Measurements from ENCODE around the gene MYO9A.
"Not testable (repeated sequence)": the region's sequence is repeated elsewhere in the genome, so short reads cannot be mapped to it uniquely, and the experiment has no call there.

MYO9A gene

GRCh38 chr15:72034859-72035650 lies 82.9 kb downstream of the MYO9A start:
- DNase-seq: no peak

GRCh38 chr15:72034351-72034750 lies 83.6 kb downstream of the MYO9A start:
- no peak for DNase-seq

GRCh38 chr15:72033711-72034110 lies 84.2 kb downstream of the MYO9A start:
- no peak for DNase-seq

- DNase-seq: no peak
These were observed 84.7 kb downstream of the MYO9A start for GRCh38 chr15:72033285-72033684.

GRCh38 chr15:72021604-72022003 lies 96.3 kb downstream of the MYO9A start:
- no peak for DNase-seq

GRCh38 chr15:72020799-72021198 lies 97.2 kb downstream of the MYO9A start:
- DNase-seq: no peak

- DNase-seq: not testable (repeated sequence)
These were observed 103.4 kb downstream of the MYO9A start for GRCh38 chr15:72014555-72014954.

- DNase-seq: no peak
These were observed 104.2 kb downstream of the MYO9A start for GRCh38 chr15:72013703-72014102.

GRCh38 chr15:72011302-72011942 lies 106.5 kb downstream of the MYO9A start:
- no peak for DNase-seq

GRCh38 chr15:72009222-72009621 lies 108.7 kb downstream of the MYO9A start:
- DNase-seq: no peak

- DNase-seq: no peak
These were observed 111.6 kb downstream of the MYO9A start for GRCh38 chr15:72006382-72006781.

GRCh38 chr15:72005483-72005882 lies 112.5 kb downstream of the MYO9A start:
- no peak for DNase-seq

- no peak for DNase-seq
These were observed 118.1 kb downstream of the MYO9A start for GRCh38 chr15:71999807-72000206.

- DNase-seq: not testable (repeated sequence)
These were observed 119.2 kb downstream of the MYO9A start for GRCh38 chr15:71998717-71999116.

- DNase-seq: no peak
These were observed 120.3 kb downstream of the MYO9A start for GRCh38 chr15:71997691-71998090.

GRCh38 chr15:71975816-71976150 lies 142.2 kb downstream of the MYO9A start:
- no peak for DNase-seq

- DNase-seq: no peak
These were observed 143.7 kb downstream of the MYO9A start for GRCh38 chr15:71974211-71974610.

- DNase-seq: no peak
These were observed 144.6 kb downstream of the MYO9A start for GRCh38 chr15:71973366-71973765.

- DNase-seq: no peak
These were observed 146.0 kb downstream of the MYO9A start for GRCh38 chr15:71971905-71972304.

GRCh38 chr15:71970435-71970834 lies 147.5 kb downstream of the MYO9A start:
- DNase-seq: no peak

- no peak for DNase-seq
These were observed 155.4 kb downstream of the MYO9A start for GRCh38 chr15:71962537-71962936.

GRCh38 chr15:71957026-71957425 lies 160.9 kb downstream of the MYO9A start:
- DNase-seq: no peak

GRCh38 chr15:71951134-71951533 lies 166.8 kb downstream of the MYO9A start:
- DNase-seq: no peak

- DNase-seq: no peak
These were observed 172.9 kb downstream of the MYO9A start for GRCh38 chr15:71945012-71945411.

GRCh38 chr15:71943806-71944205 lies 174.1 kb downstream of the MYO9A start:
- no peak for DNase-seq
